Measurements from ENCODE around the gene EFNA3.
A peak's percentile ranks its signal among the peaks of the same experiment; 100 is the strongest.
"Not testable (repeated sequence)": the region's sequence is repeated elsewhere in the genome, so short reads cannot be mapped to it uniquely, and the experiment has no call there.

Gene EFNA3

GRCh38 chr1:155118090-155118489 is 39.5 kb downstream of the EFNA3 start:
- not testable (repeated sequence) for DNase-seq

- DNase-seq, result no peak
These were observed 41.6 kb downstream of the EFNA3 start for GRCh38 chr1:155120253-155120652.

DNA sequence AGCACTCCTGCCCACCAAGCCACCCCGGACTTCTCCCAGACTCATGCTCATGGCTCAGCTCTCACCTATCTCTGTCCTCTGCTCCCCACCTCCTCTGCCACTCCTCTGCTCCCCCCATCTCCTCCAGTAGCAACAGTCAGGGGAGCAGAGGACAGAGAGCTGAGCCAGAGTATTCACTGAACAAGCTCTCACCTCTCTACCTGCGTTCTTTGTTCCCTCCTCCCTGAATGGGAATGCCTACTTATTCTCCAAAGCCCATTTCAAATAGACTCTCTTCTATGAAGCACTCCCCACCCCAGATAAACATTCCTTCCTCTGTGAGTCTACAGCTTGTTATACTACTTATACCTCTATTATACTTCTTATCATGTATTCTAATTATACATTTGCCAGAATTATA is 42.6 kb downstream of the EFNA3 start:
- no peak for DNase-seq

DNA sequence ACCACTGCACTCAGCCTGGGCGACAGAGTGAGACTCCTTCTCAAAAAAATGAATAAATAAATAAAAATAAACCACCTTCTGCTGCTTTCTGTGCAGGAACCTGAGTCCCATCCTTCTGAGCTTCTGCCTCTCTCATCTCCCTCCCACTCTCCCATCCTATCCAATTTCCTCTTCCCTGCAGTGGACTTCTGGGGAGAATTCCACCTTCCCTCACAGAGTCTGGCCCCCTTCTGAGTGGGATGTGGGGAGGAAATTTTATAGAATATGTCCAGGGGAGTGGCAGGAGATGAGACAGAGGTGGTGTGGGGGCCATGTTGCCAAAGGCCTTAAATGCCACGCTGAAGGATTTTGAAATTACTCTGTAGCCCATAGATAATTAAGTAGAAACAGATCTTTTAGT is 43.7 kb downstream of the EFNA3 start:
- DNase-seq, result no peak

DNA sequence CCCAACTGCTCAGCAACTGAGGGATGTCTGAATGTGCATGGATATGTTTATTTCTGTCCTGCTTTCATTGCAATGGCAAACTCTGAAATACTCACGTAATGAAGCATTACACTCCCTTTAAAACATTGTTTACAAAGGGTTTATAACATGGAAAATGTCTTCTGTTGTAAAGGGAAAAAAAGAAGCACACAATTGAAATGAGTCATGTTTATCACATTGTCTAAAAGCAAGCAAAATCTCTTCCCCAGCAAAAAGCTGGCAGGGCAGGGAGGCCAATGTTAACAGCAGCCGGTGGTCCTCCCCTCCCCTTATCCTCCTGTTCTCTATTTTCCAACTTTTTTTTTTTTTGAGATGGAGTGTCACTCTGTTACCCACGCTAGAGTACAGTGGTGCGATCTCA is 45.2 kb downstream of the EFNA3 start:
- DNase-seq, result no peak

DNA sequence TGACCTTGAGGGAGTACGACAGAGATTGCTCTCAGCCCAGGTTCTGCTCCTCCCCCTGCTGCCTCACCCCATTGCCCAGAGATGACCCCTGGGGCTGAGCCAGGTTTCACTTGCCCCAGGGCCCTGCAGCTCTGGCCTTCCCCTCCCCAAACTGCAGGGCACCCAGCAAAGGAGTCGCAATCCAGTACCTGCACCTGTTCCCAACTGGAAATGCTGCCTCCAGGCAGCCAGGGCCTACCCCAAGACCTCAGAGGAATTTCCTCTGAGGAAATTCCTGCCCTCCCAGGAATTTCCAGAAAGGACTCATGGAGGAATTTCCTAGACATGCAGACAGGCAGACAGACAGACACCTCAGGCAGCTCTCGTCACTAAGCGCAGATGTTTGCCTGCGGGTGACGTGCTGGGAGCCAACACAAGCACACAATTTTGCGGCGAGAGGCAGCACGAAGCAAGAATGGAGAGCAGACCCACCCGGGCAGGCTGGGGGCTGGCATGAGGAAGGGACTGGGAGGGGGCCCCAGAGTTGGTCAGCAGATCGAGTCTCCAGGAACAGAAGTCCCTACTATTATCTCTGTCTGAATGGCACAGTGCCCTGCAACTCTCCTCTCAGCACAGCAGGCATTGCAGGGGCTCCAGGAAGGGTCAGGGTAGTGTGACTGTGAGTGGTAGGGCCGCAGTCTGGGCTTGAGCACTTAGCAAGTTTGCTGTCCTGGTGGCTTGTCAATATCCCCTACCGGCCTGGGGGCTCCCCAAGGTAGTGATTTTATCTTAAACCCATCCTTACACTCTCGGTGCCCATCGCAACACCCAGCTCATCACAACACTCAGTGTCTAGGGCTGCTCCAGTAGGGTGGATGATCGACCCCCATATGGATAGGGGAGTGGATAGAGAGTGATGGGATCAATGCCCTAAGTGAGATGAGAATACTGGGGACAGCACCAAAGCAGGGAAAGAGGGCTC is 46.1 kb downstream of the EFNA3 start:
- no peak for DNase-seq

GRCh38 chr1:155125511-155125945 is 46.9 kb downstream of the EFNA3 start:
- no peak for DNase-seq

- no peak for DNase-seq
These were observed 47.4 kb downstream of the EFNA3 start for GRCh38 chr1:155125946-155126555.

DNA sequence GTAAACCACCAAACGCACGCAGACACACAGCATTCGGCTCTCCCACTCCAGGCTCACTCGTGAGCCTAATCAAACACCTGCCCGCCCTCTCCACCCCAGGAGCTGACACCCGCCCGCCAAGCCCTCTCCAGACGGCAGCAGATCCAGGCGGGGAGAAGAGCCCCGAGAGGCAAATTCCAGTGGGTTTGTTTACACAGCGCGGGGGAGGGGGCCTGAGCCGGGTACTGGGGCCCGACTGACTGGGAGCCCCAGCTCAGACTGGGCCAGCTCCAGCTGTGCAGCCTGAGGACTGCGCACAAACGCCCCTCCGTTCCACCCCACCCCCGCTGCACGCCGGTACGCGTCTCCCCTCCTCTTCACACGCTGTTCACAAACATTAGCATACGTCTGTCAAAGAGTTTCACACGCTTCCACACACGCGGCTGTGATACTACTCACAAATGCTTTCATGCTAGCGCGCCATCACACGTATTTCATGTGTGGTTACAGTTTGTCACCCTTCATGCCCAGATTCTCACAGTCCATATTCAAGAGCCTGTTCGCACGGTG is 48.0 kb downstream of the EFNA3 start:
- peak; percentile 9 for DNase-seq

- DNase-seq, result peak; percentile 22
These were observed 48.7 kb downstream of the EFNA3 start, which contains the start of gene EFNA1 for GRCh38 chr1:155127105-155127966. Gene EFNA1, plus strand, starts transcription at chr1:155127876. Its CDS starts 102 bp downstream, at chr1:155127978.

DNA sequence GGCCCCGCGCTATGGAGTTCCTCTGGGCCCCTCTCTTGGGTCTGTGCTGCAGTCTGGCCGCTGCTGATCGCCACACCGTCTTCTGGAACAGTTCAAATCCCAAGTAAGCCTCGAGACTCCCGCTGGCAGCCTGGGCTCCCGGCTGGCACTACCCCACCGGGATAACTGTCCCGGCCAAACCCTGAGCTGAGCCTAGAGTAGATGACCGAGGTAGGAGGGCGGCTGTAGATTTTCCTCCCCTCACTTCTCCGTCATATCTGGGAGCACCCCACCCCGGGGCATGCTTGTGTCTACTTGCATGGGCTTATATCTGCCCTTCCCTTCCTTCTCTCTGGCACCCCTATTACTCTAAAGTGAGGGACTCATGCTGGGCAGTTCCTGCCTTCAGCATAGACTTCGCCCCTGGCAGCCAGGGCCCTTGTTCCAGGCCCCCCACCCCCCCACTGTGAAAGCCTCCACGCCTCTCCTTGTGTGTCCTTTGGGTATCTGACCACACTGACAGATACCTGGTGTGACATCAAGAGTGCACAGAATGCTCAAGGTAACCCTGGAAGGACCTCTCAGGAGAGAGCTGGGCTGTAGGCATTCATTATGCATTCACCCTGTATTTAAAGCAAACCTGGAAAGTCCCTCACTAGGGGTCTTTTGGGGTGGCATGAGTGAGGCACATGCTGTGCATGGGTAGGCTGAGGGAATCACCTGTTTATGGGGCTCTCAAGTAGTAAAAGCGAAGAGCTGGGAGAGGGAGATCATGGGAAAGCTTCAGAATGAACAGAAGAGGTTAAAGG is 49.5 kb downstream of the EFNA3 start:
- DNase-seq, result no peak

DNA sequence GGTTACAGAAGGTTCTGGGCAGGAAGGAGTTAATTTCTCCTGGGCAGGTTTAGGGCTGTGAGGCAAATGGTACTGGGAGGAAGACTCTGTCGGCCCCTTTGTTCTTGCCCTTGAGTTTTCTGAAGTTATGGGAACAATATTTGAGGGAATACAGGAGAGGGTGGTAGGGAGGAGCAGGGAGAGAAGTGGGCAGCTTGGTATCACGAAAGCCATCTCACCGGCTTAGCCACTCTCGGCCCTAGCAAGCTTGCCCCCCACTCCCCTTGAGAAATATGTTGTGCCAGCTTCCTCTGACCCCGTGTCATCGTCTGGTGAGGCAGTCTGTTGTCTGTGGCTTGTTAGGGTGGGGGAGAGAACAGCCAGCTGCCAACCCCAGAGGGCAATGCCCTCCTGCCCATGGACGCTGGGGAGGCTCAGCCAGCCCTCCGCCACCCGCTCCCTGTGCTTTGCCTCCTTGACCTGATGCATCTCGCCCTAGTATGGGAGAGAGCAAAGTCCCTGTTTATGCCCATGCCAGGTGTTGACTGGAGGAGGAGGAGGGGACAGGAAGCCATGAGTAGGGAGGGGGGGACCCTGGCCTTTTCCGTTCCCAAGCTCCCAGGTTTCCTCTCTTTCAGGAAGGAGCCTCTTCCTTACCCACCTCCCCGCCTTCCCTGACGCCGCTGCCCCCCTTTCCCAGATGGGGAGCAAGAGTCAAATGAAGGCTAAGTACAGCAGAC is 50.3 kb downstream of the EFNA3 start:
- DNase-seq, result no peak

DNA sequence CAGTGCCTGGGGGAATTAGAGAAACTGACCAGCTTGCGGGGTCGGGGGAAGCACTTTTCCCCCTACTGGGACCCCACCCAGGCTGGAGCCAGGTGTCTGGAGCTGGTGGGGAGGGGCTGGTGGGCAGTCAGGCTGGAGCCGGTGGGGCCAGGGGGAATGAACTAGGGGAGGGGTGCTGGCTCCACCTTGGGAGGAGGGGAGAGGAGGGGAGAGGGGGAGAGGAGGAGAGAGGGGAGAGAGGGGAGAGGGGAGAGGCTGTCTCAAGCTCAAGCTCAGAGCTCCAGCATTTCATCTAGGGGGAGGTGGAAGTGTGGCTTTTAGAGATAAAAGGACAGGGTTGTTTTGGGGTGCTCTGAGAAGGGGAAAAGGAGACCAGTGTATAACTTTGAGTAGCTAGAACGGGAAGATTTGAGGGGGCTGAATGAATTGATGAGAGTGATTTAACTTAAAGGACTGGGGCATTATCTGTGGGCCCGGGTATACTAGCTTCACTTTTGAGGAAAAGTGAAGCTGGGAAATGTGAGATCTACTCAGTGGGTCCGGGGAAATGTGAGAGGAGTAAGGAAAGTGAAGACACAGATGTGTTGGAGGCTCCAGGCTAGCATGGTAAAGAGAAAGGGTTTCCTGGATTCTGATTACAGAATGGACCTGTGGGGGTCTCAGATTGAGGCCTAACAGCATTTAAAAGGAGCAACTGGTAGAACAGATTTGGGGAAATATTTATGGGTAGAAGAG is 51.8 kb downstream of the EFNA3 start:
- no peak for DNase-seq

DNA sequence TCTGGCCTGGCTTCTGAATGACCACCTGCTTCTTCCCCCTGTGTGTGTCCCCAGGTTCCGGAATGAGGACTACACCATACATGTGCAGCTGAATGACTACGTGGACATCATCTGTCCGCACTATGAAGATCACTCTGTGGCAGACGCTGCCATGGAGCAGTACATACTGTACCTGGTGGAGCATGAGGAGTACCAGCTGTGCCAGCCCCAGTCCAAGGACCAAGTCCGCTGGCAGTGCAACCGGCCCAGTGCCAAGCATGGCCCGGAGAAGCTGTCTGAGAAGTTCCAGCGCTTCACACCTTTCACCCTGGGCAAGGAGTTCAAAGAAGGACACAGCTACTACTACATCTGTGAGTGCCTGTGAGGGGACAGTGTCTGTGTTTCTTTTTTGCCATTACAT is 52.6 kb downstream of the EFNA3 start:
- DNase-seq, result no peak

- DNase-seq, result no peak
These were observed 53.2 kb downstream of the EFNA3 start for GRCh38 chr1:155131856-155132255.

- DNase-seq, result no peak
These were observed 55.2 kb downstream of the EFNA3 start for GRCh38 chr1:155133799-155134281.

DNA sequence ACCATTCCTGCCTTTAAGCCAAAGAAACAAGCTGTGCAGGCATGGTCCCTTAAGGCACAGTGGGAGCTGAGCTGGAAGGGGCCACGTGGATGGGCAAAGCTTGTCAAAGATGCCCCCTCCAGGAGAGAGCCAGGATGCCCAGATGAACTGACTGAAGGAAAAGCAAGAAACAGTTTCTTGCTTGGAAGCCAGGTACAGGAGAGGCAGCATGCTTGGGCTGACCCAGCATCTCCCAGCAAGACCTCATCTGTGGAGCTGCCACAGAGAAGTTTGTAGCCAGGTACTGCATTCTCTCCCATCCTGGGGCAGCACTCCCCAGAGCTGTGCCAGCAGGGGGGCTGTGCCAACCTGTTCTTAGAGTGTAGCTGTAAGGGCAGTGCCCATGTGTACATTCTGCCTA is 55.7 kb downstream of the EFNA3 start:
- no peak for DNase-seq

DNA sequence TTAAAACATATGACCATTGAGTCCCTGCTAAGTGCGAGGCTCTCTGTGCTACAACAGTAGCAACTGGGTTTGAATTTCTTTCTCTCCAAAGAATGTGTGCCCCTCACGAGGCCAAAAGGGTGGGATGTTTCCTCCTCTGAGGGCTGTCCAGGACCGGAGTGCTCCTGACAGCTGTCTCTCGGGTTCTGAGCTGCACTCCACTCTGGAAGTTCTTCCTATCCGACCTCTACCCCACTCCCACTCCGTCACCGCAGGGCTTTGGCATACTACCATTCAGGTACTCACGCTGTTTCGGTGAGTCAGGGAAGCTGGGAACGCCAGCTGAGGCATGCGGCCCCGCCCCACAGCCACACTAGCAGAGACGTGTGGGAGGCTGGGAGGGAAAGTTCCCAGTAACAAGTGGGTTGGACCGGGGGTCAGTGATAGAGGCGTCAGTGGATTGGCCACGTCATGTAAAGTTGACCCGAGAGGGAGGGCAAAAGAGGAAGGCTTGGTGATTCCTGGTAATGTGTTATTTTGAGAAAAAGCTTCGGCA is 56.3 kb downstream of the EFNA3 start:
- peak; percentile 10 for DNase-seq

DNA sequence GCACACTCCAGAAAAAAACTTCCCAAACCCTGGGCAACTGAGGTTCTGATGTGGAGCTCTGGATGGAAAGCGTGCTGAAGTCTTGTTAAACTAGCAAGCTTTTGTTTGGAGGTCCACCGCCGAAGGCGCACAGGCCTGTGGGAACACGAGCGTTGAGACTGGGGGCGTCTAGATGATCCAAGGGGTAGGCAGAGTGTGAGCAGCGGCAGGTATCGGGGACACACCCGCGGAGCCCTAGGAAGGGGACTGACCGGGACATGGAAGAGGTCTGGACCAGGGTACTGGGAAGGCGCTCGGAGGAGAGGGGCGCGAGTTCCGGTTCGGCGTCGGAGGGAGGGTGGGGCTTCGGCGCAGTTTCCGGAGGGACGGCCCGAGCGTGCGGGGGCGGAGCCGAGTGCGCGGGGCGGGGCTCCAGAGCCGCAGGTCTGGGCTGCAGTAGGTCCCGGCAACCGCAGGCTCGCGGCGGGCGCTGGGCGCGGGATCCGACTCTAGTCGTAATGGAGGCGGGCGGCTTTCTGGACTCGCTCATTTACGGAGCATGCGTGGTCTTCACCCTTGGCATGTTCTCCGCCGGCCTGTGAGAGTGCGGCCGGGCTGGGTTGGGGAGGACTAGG is 56.9 kb downstream of the EFNA3 start, which contains the start of gene SLC50A1:
TSS of gene SLC50A1 (plus strand) at position 438 of the 614 bp plus-strand sequence. CDS start at position 498, 60 bp downstream.
- DNase-seq, result peak; percentile 87
